GM12865 (cell line): ENCODE measurements around the gene TGFBR3L.

Experiments
- DNase-seq: peaks from one replicate; pipeline ENCODE4 v3.0.0; 2010; ENCODE audit warnings: low read depth
- H3K4me3 ChIP-seq: 2 replicates; pipeline ENCODE4 v1.5.1; 2011; ENCODE audit warnings: mild to moderate bottlenecking, low read depth, low read length, control low read depth
- CTCF ChIP-seq: IDR thresholded peaks from 2 replicates; pipeline ENCODE4 v1.5.1; 2011; ENCODE audit warnings: low read length, control low read depth, low read depth, inconsistent platforms; ENCODE audit not compliant: insufficient read depth; ENCODE audit errors: missing control alignments

The TGFBR3L gene

GRCh38 chr19:7940841-7941240, 26.2 kb downstream of the TGFBR3L start:
- no peak overlapping the region for H3K4me3 ChIP-seq
- no peak for DNase-seq
- TF ChIP-seq CTCF = no peak

GRCh38 chr19:7941895-7942596, 27.4 kb downstream of the TGFBR3L start:
- peak overlapping the region; percentile 96 for H3K4me3 ChIP-seq
- no peak for TF ChIP-seq CTCF
- no peak for DNase-seq

GRCh38 chr19:7942981-7943443, 28.4 kb downstream of the TGFBR3L start:
- peak; percentile 34 for DNase-seq
- peak overlapping the region; percentile 96 for H3K4me3 ChIP-seq
- TF ChIP-seq CTCF = no peak

- TF ChIP-seq CTCF = no peak
- peak; percentile 100 for DNase-seq
- peak within 1 kb of the TSS; percentile 96 for H3K4me3 ChIP-seq
Measured at GRCh38 chr19:7943444-7944176, 29.0 kb downstream of the TGFBR3L start, which contains the start of gene TIMM44. TIMM44 (minus strand) TSS chr19:7943666; CDS start chr19:7943651, 15 bp downstream.

GRCh38 chr19:7944177-7944761, 29.6 kb downstream of the TGFBR3L start:
- DNase-seq = peak; percentile 94
- H3K4me3 ChIP-seq = peak overlapping the region; percentile 63
- TF ChIP-seq CTCF = peak; percentile 76

GRCh38 chr19:7947939-7948338, 33.3 kb downstream of the TGFBR3L start:
- no peak overlapping the region for H3K4me3 ChIP-seq
- no peak for TF ChIP-seq CTCF
- no peak for DNase-seq
